ENCODE data around the gene AJAP1.

The AJAP1 gene

GRCh38 chr1:4656533-4657140 is 2.2 kb downstream of the AJAP1 start:
- TF ChIP-seq, protein P1, sequence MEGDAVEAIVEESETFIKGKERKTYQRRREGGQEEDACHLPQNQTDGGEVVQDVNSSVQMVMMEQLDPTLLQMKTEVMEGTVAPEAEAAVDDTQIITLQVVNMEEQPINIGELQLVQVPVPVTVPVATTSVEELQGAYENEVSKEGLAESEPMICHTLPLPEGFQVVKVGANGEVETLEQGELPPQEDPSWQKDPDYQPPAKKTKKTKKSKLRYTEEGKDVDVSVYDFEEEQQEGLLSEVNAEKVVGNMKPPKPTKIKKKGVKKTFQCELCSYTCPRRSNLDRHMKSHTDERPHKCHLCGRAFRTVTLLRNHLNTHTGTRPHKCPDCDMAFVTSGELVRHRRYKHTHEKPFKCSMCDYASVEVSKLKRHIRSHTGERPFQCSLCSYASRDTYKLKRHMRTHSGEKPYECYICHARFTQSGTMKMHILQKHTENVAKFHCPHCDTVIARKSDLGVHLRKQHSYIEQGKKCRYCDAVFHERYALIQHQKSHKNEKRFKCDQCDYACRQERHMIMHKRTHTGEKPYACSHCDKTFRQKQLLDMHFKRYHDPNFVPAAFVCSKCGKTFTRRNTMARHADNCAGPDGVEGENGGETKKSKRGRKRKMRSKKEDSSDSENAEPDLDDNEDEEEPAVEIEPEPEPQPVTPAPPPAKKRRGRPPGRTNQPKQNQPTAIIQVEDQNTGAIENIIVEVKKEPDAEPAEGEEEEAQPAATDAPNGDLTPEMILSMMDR (IDR thresholded peaks at IDR 0.05; ENCODE audit: insufficient read depth, low read depth, low read length, missing control alignments), result no peak
- no peak overlapping the region for H3K4me3 ChIP-seq (ENCODE audit: low read depth, low read length)
- DNase-seq (ENCODE audit: low read depth), result no peak

DNA sequence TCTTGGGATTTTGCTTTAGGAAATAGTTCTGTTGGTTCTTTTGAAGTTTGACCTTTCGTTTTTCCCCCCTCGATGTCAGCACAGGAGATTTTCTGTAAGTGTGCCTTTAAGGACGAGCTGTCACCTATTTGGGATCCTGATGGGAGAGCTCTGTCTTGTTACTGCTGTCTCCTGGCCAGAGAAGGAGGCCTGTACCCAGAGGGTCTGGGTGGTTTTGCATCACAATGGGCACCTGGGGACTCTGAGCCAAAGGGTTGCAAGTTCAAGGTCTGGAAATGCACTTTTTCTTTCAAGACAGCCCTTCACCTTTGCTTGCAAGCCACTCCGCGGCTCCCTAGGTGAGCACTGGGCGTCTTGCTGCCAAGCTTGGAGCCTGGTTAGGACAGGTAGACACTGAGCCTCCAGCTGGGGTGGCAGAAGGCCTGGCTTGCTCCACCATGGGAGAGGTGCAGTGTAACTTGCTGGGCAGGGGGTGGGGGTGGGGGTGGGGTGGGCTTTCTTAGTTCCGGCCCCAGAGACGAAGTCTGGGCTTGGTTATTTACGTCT is 2.9 kb downstream of the AJAP1 start:
- no peak for DNase-seq (ENCODE audit: low read depth)
- no peak overlapping the region for H3K4me3 ChIP-seq (ENCODE audit: low read depth, low read length)
- TF ChIP-seq, protein P1 (IDR thresholded peaks at IDR 0.05; ENCODE audit: insufficient read depth, low read depth, low read length, missing control alignments), result no peak

DNA sequence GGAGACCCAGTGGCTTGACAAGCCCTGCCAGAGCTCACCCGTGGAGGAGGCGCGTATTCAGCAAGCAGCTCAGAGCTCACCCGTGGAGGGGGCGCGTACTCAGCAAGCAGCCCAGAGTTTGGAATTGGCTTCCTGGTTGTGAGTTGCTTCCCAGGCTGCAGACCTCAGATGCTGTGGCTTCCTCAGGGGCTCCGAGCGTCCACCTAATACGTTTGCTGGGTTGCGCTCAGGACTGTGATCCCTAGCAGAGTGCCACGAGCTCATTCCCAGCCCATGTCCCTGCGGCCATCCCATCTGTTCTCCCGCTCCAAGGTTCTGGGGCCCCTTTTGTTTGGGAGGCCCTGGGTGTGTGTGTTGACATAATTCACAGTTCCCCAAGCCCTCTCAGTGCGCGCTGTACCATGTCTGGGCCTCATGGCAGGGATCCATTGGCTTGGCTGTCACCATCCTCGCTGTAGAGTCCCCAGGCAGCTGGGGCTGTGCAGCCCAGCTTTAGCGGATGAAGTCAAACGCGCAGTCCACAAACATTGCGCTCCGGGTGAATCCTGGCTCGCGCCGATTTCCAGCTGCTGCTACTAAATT is 3.6 kb downstream of the AJAP1 start:
- DNase-seq (ENCODE audit: low read depth), result no peak
- TF ChIP-seq, protein P1 (IDR thresholded peaks at IDR 0.05; ENCODE audit: insufficient read depth, low read depth, low read length, missing control alignments), result no peak
- H3K4me3 ChIP-seq (ENCODE audit: low read depth, low read length), result no peak overlapping the region

DNA sequence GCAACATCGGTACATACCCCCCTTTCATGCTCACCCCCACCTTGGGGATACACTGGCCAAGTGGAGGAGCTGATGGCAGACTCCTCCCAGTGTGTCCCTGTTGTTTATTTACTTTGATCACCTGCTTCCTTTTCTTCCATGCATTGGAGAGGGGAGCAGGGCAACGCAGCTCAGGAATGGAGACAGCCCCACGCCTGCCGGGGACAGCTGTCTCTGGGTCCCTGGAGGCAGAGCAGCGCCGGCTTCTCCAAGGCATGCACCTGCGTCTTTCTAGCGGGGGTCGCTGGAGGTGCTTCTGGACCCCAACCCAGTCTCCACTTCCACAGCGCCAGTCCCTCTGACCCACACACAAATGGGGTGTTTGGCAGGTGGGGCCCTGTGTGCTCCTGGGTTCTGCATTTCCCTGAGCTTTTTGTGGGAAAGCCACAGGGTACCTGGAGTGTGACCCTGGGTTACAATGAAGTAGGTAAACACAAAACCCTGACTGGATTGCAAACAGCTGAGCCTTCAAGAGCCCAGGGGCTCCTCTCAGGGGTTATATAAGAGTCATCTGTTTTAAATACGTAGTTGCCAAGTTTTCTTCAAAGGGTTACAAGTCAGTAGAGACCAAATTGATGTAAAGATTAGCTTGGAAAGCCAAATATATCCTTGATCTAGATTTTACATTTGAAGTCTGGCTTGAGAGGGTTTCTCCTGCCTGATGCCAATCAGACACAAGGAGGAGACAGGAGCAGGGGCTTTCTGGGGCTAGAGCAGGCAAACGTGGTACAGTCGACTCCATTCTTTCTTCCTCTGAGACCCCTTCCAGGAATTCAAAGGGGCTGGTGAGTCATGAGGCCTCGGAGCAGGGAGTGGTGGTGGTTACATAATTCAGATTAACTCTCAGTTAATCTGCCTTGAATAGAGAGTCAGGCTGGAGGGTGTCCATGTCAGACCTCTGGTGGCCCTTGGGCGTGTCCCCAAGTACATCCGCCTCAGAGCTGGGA is 4.5 kb downstream of the AJAP1 start:
- H3K4me3 ChIP-seq (ENCODE audit: low read depth, low read length), result no peak overlapping the region
- TF ChIP-seq, protein P1 (IDR thresholded peaks at IDR 0.05; ENCODE audit: insufficient read depth, low read depth, low read length, missing control alignments), result no peak
- no peak for DNase-seq (ENCODE audit: low read depth)

- no peak for DNase-seq (ENCODE audit: low read depth)
- TF ChIP-seq, protein P1 (IDR thresholded peaks at IDR 0.05; ENCODE audit: insufficient read depth, low read depth, low read length, missing control alignments), result no peak
Measured at GRCh38 chr1:4660917-4661594, 6.6 kb downstream of the AJAP1 start.

DNA sequence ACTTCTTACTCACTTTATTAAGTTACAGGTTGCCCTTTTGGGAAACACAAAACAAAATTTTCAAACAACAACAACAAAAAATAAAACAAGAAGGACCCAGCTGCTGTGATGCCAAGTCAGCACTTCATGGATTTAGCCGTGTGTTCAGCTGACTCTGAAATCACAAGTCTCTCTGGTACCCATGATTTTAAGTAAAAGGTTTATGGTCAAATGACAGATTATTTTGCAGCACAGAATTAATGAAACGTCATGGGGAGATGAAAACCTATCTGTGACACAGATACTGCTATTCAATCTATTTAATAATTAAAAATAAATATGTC is 7.1 kb downstream of the AJAP1 start:
- no peak for DNase-seq (ENCODE audit: low read depth)
- no peak overlapping the region for H3K4me3 ChIP-seq (ENCODE audit: low read depth, low read length)
- TF ChIP-seq, protein P1 (IDR thresholded peaks at IDR 0.05; ENCODE audit: insufficient read depth, low read depth, low read length, missing control alignments), result no peak

More at GRCh38 chr1:4660917-4661594, 6.6 kb downstream of the AJAP1 start:
- H3K4me3 ChIP-seq (ENCODE audit: low read depth, low read length), result no peak overlapping the region

Data from GM12865 (cell line).